HepG2 (cell line): ENCODE measurements around the gene ATP5MG. TPM values are rescaled to one million over a fixed set of nuclear protein-coding genes. Genes with fewer than 3 reads are reported as not detected.

Source experiments
- ATAC-seq: fragments of 200-7000 bp; cut with Tn5 transposase; 3 replicates; pipeline ENCODE4 v1.9.1; 2020; ENCODE audit warnings: mild to moderate bottlenecking, moderate library complexity
- BruUV-seq: library from RNA; stranded (reverse); fragments of 400-500 nt; replicated peaks from 2 replicates; lab custom pipeline; 2021; lab: Mats Ljungman, UMichigan
- CTCF ChIA-PET: fragments of 300-600 bp; formaldehyde crosslinking; extraction: SDS; loops from one replicate; lab custom pipeline; 2021; ENCODE audit warnings: low total read pairs, inconsistent platforms, low intra/inter-chr PET ratio; lab: Yijun Ruan, JAX
- POLR2A ChIA-PET: fragments of 350-600 bp; sonication (Branson Sonifier 250); formaldehyde crosslinking; loops from one replicate; lab custom pipeline; 2020; ENCODE audit warnings: antibody characterized with exemption, inconsistent platforms; lab: Yijun Ruan, JAX
- DNase-seq: peaks from one replicate; pipeline ENCODE4 v3.0.0-alpha.2; 2015; ENCODE audit warnings: low spot score
- FAIRE-seq: peaks from 3 replicates; lab custom pipeline; 2011; peaks lifted over from hg19 to GRCh38; lab: Jason Lieb, UNC
- H2AFZ ChIP-seq: one replicate; pipeline ENCODE4 v1.6.1; 2011; ENCODE audit warnings: low read length, inconsistent platforms
- H3K27ac ChIP-seq: fragments of 300-600 bp; 3 replicates; pipeline ENCODE4 v1.8.0; 2011; ENCODE audit warnings: mixed run types, mild to moderate bottlenecking, mixed read lengths, low read length, inconsistent platforms; ENCODE audit not compliant: insufficient read depth; ENCODE audit errors: extremely low read length
- H3K27me3 ChIP-seq, 2 experiments: fragments of 200-600 bp in 1 of 2; 2 replicates in 1 of 2; 3 replicates in 1 of 2; pipeline versions ENCODE4 v1.6.0 to v1.8.0; 2011; ENCODE audit warnings: low read length in 2 of 2, mild to moderate bottlenecking in 2 of 2, moderate library complexity in 2 of 2, inconsistent platforms in 1 of 2; ENCODE audit not compliant: insufficient read depth in 2 of 2, control insufficient read depth in 1 of 2
- H3K36me3 ChIP-seq, 2 experiments: fragments of 200-600 bp in 1 of 2; replicated peaks in 1 of 2; 2 replicates in 1 of 2; 3 replicates in 1 of 2; pipeline versions ENCODE4 v1.5.1 to v1.8.0; 2011; ENCODE audit warnings: low read length in 2 of 2, inconsistent platforms in 1 of 2; ENCODE audit not compliant: insufficient read depth in 2 of 2, control insufficient read depth in 1 of 2
- H3K4me1 ChIP-seq: 2 replicates; pipeline ENCODE4 v1.5.1; 2012; ENCODE audit warnings: low read length, inconsistent platforms; ENCODE audit not compliant: insufficient read depth
- H3K4me2 ChIP-seq: 2 replicates; pipeline ENCODE4 v1.6.0; 2011; ENCODE audit warnings: low read depth, low read length, inconsistent platforms
- H3K4me3 ChIP-seq, 3 experiments: fragments of 200-600 bp in 1 of 3; sonication (generic), shearing (Covaris generic) in 1 of 3; replicated peaks in 1 of 3; 2 replicates each; pipeline ENCODE4 v1.5.1; 2011 to 2016; ENCODE audit warnings: low read length in 3 of 3, inconsistent platforms in 2 of 3, low read depth in 2 of 3, mild to moderate bottlenecking in 2 of 3, control low read depth in 1 of 3, mixed read lengths in 1 of 3; ENCODE audit not compliant: insufficient read depth in 1 of 3
- H3K79me2 ChIP-seq: one replicate; pipeline ENCODE4 v1.6.1; 2011; ENCODE audit warnings: low read length, inconsistent platforms; ENCODE audit not compliant: insufficient read depth
- H3K9ac ChIP-seq: 2 replicates; pipeline ENCODE4 v1.6.0; 2011; ENCODE audit warnings: mild to moderate bottlenecking, low read depth, low read length, inconsistent platforms; ENCODE audit not compliant: insufficient read depth
- H3K9me3 ChIP-seq: 2 replicates; pipeline ENCODE4 v1.5.1; 2012; ENCODE audit warnings: mild to moderate bottlenecking, low read length
- H4K20me1 ChIP-seq: 2 replicates; pipeline ENCODE4 v1.6.0; 2011; ENCODE audit warnings: inconsistent platforms, mild to moderate bottlenecking, low read length, moderate library complexity; ENCODE audit not compliant: insufficient read depth
- CHD4 ChIP-seq: fragments of 200-600 bp; sonication (generic); IDR thresholded peaks from 2 replicates; pipeline ENCODE4 v1.7.0; 2017; ENCODE audit warnings: mild to moderate bottlenecking, low read length, borderline replicate concordance
- IRF2 ChIP-seq: IDR thresholded peaks from 2 replicates; pipeline ENCODE4 v1.6.1; 2018; ENCODE audit warnings: missing genetic modification reagents, missing compliant biosample characterization
- JUNB ChIP-seq: sonication (generic); formaldehyde crosslinking; IDR thresholded peaks from 2 replicates; pipeline ENCODE4 v1.8.0; 2022; ENCODE audit warnings: missing genetic modification reagents, mild to moderate bottlenecking, borderline replicate concordance
- KDM5A ChIP-seq: fragments of 200-600 bp; sonication (generic); IDR thresholded peaks from 2 replicates; pipeline ENCODE4 v1.7.0; 2018; ENCODE audit warnings: antibody characterized with exemption, mild to moderate bottlenecking, low read length, borderline replicate concordance
- KLF12 ChIP-seq: sonication (generic); formaldehyde crosslinking; IDR thresholded peaks from 2 replicates; pipeline ENCODE4 v1.4.0; 2020; ENCODE audit warnings: missing genetic modification reagents, borderline replicate concordance
- MAFF ChIP-seq: IDR thresholded peaks from 2 replicates; pipeline ENCODE4 v1.6.1; 2011; ENCODE audit warnings: low read depth, low read length, improper control_type of control experiment
- PAX8 ChIP-seq: sonication (generic); formaldehyde crosslinking; IDR thresholded peaks from 2 replicates; pipeline ENCODE4 v1.8.0; 2022; ENCODE audit warnings: mild to moderate bottlenecking, missing genetic modification reagents, borderline replicate concordance
- ZKSCAN5 ChIP-seq: sonication (generic); formaldehyde crosslinking; IDR thresholded peaks from 2 replicates; pipeline ENCODE4 v1.5.1; 2020; ENCODE audit warnings: mild to moderate bottlenecking, missing genetic modification reagents
- ZMYM3 ChIP-seq: sonication (generic); formaldehyde crosslinking; IDR thresholded peaks from 2 replicates; pipeline ENCODE4 v1.5.1; 2020; ENCODE audit warnings: mild to moderate bottlenecking, missing genetic modification reagents
- ZNF24 ChIP-seq: fragments of 450-650 bp; IDR thresholded peaks from 2 replicates; pipeline ENCODE4 v1.6.1; 2017; ENCODE audit warnings: antibody characterized with exemption, mild to moderate bottlenecking
- ZNF501 ChIP-seq: sonication (generic); formaldehyde crosslinking; IDR thresholded peaks from 2 replicates; pipeline ENCODE4 v1.5.1; 2020; ENCODE audit warnings: mild to moderate bottlenecking, moderate library complexity, missing genetic modification reagents
- ZNF546 ChIP-seq: sonication (generic); formaldehyde crosslinking; conservative IDR thresholded peaks from 2 replicates; pipeline ENCODE4 v1.8.1; 2023; ENCODE audit warnings: mild to moderate bottlenecking, missing genetic modification reagents
- ZNF550 ChIP-seq: sonication (generic); formaldehyde crosslinking; IDR thresholded peaks from 2 replicates; pipeline ENCODE4 v1.4.0; 2020; ENCODE audit warnings: mild to moderate bottlenecking, missing genetic modification reagents, borderline replicate concordance
- ZNF572 ChIP-seq: sonication (generic); formaldehyde crosslinking; IDR thresholded peaks from 2 replicates; pipeline ENCODE4 v1.5.1; 2020; ENCODE audit warnings: mild to moderate bottlenecking, missing genetic modification reagents
- ZNF607 ChIP-seq: sonication (generic); formaldehyde crosslinking; IDR thresholded peaks from 2 replicates; pipeline ENCODE4 v1.5.1; 2020; ENCODE audit warnings: missing genetic modification reagents, mild to moderate bottlenecking, borderline replicate concordance
- ZSCAN29 ChIP-seq: sonication (generic); formaldehyde crosslinking; conservative IDR thresholded peaks from 2 replicates; pipeline ENCODE4 v1.4.0; 2020; ENCODE audit warnings: mild to moderate bottlenecking, missing genetic modification reagents
- WGBS: methylation state at CpG from one replicate; pipeline ENCODE4 v1.1.6; 2017; ENCODE audit warnings: low lambda C conversion rate; 5-methylcytosine and 5-hydroxymethylcytosine counted together
- in situ Hi-C: cut with HindIII; loops from 2 replicates; pipeline ENCODE4 v1.10.0; 2017; ENCODE audit warnings: low pct_unique_long_range_greater_than_20kb; ENCODE audit not compliant: extremely low pct_ligation_motif_present
- intact Hi-C: fragments of 100-400 bp; cut with micrococcal nuclease; formaldehyde crosslinking; loops from one replicate; pipeline ENCODE4 v1.10.0; 2022; ENCODE audit not compliant: unreplicated experiment
- polyA plus RNA-seq, 8 experiments: library from polyadenylated mRNA; depleted of rRNA in 3 of 8; stranded (reverse) in 7 of 8; unstranded in 1 of 8; fragments of >200 nt; fragmentation: Illumina TruSeq in 4 of 8; extraction: Trizol in 4 of 8; gene quantifications; 2 replicates each; pipeline versions ENCODE4 v1.2.1 to v1.2.3, GENCODE V29; 2011 to 2016; ENCODE audit warnings: low read depth in 4 of 8, missing spikeins in 1 of 8, mixed read lengths in 1 of 8; ENCODE audit not compliant: insufficient read depth in 1 of 8
- total RNA-seq, 5 experiments: library from RNA; depleted of rRNA; stranded (reverse); fragments of >200 nt; fragmentation: Illumina TruSeq; extraction: Trizol; gene quantifications; 2 replicates each; pipeline ENCODE4 v1.2.3, GENCODE V29; 2016; ENCODE audit warnings: low read depth in 1 of 5
- TF ChIP-seq, protein P1 (sequence below): IDR thresholded peaks from 2 replicates; pipeline ENCODE4 v1.6.1; 2016; ENCODE audit warnings: low read depth, borderline replicate concordance

Gene ATP5MG
- total and polyA plus RNA-seq, 2 of the 13 experiments (the other 11 are each of a cell fraction or from before 2014, with no cell fraction given), result 260 to 320 TPM

GRCh38 chr11:118442908-118443589 is 41.6 kb downstream of the ATP5MG start:
- no peak for FAIRE-seq
- peaks cover 3 to 16% of the 10 kb centered on the region in 2 experiments; a peak in 4 of 5 replicates for H3K36me3 ChIP-seq
- peaks cover 55% of the 10 kb centered on the region for H4K20me1 ChIP-seq
- no peak overlapping the region for H3K9ac ChIP-seq
- H3K9me3 ChIP-seq, result no peaks in the 10 kb centered on the region
- ATAC-seq, result no peak
- in situ Hi-C loops (no loop called here), intact Hi-C loops (no loop called here)
- no peak overlapping the region for H3K4me2 ChIP-seq
- TF ChIP-seq ZNF572 (CRISPR knock-in tag) (no peak), ZSCAN29 (CRISPR knock-in tag) (no peak), ZNF501 (CRISPR knock-in tag) (no peak), IRF2 (no peak), ZNF607 (no peak), ZNF24 (no peak), JUNB (no peak), PAX8 (no peak), ZNF550 (CRISPR knock-in tag) (no peak), KDM5A (no peak), ZNF546 (CRISPR knock-in tag) (no peak), ZMYM3 (CRISPR knock-in tag) (no peak), CHD4 (no peak), KLF12 (CRISPR knock-in tag) (no peak), MAFF (no peak), ZKSCAN5 (no peak)
- TF ChIP-seq, protein P1, sequence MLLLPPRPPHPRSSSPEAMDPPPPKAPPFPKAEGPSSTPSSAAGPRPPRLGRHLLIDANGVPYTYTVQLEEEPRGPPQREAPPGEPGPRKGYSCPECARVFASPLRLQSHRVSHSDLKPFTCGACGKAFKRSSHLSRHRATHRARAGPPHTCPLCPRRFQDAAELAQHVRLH (CRISPR knock-in tag), result no peak
- WGBS, result 94% methylated on average over 4 of the region's 4 CpGs
- H3K79me2 ChIP-seq, result peaks cover 95% of the 10 kb centered on the region
- POLR2A ChIA-PET, result no interaction called here
- DNase-seq, result no peak
- BruUV-seq, result no TSS peak
- CTCF ChIA-PET, result no interaction called here
- no peak overlapping the region for H3K4me3 ChIP-seq
- peaks cover 44% of the 10 kb centered on the region for H3K4me1 ChIP-seq
- H2AFZ ChIP-seq, result no peak overlapping the region
- no peaks in the 10 kb centered on the region for H3K27me3 ChIP-seq
- no peak overlapping the region for H3K27ac ChIP-seq
